HG03575 (cell line): ENCODE data around the gene DCST1.

ENCODE experiments used
- ATAC-seq: cut with Tn5 transposase; IDR thresholded peaks from one replicate; pipeline ENCODE4 v1.9.1; 2021; ENCODE audit not compliant: unreplicated experiment, insufficient number of reproducible peaks, low FRiP score; ENCODE audit errors: extremely low read depth

The DCST1 gene

DNA sequence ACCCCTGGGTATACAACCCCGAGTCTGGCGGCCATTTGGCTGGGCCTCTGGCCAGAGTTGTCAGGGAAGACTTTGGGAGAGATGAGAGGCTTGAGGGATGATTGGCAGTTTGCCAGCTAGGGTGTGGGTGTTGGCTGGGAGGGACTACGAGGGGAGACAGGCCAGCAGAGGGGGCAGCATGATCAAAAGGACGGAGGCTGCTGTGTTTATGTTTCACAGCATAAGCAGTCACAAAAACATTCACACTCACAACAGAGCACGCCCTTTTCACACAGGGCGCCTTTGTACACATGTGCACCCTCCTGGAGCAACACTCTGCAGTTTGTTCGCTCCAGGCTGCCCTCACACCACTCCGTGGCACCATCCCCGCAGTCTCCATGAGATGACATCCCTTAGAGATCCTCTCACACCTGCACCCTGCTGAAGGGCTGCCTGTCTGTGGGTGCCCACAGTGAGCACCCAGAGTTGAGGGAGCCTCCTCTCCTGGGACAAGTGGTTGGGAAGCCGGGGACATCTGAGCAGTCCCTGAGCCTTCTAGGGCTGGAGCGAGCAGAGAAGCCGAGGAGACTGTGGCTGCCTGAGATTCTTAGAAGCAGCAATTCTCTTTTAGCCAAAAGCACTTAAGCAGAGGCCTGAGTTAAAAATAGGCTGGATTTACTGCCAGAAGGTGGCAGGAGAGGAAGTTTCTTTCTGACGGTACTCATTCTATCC, 60.4 kb downstream of the DCST1 start:
- ATAC-seq, result no peak

DNA sequence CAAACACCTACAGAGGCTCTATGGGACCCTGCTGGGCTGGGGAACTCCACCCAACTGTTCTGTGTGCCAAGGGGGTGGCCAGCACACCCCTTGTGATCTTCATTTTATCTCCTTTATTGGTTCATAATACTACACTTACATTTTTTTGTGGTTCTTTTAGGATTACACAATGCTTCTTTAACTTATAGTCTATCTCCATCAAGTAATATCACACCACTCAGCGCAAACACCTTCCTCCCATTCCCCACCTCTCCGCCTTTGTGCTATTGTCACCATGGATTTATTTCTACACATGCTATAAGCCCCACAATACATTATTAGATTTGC, 61.0 kb downstream of the DCST1 start:
- ATAC-seq, result no peak

DNA sequence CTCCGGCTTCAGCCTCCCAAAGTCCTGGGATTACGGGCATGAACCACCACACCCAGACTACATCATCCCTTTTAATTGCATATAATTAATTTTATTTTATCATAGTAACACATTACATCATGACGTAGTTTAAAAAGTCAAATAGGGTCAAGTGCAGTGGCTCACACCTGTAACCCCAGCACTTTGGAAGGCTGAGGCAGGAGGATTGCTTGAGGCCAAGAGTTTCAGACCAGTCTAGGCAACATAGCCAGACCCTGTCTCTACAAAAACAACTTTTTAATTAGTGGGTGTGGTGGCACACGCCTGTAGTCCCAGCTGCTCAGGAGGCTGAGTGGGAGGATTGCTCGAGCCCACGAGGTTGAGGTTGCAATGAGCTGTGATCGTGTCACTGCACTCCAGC, 65.7 kb downstream of the DCST1 start:
- no peak for ATAC-seq
